Activated CD4-positive, alpha-beta T cell treated with anti-CD3 and anti-CD28 coated beads, Interleukin-2, amount 50 U/mL, for 48 hours (primary cell): ENCODE data around the gene UGT1A8.

ENCODE experiments used
- DNase-seq, 2 experiments: peaks; one replicate each; pipeline ENCODE4 v3.0.0-alpha.2; 2020

Gene UGT1A8

GRCh38 chr2:233803292-233803911 lies 186.0 kb downstream of the UGT1A8 start:
- DNase-seq, result no peak

DNA sequence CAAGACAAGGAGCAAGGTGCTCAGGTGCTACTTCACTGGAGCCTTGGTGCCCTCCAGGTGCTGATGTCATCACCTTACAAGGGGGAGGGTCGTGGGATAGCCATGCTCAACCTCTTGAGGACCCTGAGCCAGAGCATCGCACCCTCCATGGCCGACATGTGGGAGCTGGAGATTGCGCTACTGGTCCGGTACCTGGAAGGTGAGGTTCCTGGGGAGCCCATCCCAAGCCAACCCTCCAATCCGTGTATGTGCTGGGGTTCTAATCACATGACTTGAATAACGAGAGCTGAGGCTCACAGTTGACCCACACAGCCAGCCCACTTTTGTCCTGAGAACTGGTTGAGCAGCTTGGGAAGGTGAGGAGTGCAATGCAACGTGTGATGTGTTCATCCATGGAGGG lies 186.6 kb downstream of the UGT1A8 start:
- no peak for DNase-seq

GRCh38 chr2:233807215-233807865 lies 189.9 kb downstream of the UGT1A8 start:
- DNase-seq, result no peak

DNA sequence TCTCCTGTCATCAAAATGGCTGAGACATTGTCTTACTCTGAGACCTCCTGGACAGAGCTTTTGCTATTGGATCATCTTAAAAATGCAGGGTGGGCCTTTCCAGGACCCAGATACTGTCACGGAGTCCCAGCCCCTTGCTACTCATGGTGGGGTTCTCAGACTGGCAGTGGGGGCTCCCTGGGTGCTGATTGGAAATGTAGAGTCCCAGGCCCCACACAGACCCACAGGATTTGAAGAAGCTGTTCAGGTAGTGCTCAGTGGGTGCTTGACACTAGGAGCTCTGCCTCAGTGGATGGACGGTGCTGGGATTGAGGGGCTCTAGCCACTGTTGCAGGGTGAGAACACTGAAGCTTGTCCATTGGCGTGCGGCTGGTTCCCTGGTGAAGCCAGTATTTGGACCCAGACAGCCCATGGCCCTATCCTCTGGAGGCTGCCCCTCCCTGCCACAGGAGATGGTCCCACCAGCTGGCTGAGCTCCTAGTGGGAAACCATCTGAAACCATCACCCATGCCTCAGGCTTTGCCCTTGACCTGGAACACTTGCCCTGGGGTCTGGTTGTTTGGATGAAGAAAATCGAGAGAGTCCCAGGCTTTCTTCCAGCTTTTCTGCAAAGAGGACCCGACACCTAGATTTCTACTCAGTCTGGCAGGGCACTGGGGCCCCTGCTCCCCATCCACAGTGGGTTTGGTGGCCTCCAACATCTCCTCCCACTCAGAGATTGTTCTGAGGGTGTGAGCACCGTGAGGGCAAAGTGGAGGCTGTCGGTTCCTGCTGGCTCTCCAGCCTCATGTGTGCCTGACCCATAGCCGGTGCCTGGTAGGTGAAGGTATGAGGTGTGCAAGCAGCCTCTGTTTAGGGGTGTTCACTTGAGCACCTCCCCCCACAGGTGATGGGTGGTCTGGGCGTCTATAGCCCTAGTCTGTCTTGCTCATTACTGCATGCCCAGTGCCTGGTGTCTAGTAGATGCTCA lies 190.8 kb downstream of the UGT1A8 start:
- no peak for DNase-seq

DNA sequence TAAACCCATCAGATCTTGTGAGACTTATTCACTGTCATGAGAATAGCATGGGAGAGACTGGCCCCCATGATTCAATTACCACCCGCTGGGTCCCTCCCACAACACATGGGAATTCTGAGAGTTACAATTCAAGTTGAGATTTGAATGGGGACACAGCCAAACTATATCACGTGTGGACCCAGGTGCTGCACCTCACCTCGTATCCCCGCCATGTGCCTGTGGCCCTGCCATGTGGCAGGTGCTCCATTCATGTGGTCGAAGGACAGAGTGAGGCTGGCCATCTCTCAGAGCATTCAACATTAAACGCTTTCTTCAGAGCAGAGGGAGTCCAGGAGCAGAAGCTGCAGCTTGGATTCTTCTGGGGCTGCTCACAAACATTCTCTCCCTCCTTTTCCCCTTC lies 193.0 kb downstream of the UGT1A8 start:
- DNase-seq, result no peak

GRCh38 chr2:233811087-233811486 lies 193.7 kb downstream of the UGT1A8 start:
- DNase-seq, result no peak

DNA sequence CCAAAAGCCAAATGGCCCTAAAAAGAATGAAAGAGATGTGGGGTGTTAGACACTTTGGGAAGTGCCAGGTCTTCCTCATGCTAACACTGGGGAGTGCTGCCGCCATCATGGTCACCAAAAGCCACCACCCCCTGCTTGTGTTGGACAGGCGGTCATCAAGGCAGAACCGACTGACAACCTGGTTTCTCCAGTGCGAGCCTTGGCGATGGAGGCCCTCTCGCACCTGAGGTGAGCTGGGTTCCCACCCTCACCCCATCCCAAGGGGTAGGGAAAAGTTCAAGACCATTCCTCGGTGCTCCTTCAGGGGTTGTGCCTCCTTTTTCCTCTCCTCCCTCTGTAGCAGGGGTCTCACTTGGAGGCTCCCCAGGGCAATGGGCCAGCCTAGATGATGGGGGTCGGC lies 194.3 kb downstream of the UGT1A8 start:
- DNase-seq, result no peak

DNA sequence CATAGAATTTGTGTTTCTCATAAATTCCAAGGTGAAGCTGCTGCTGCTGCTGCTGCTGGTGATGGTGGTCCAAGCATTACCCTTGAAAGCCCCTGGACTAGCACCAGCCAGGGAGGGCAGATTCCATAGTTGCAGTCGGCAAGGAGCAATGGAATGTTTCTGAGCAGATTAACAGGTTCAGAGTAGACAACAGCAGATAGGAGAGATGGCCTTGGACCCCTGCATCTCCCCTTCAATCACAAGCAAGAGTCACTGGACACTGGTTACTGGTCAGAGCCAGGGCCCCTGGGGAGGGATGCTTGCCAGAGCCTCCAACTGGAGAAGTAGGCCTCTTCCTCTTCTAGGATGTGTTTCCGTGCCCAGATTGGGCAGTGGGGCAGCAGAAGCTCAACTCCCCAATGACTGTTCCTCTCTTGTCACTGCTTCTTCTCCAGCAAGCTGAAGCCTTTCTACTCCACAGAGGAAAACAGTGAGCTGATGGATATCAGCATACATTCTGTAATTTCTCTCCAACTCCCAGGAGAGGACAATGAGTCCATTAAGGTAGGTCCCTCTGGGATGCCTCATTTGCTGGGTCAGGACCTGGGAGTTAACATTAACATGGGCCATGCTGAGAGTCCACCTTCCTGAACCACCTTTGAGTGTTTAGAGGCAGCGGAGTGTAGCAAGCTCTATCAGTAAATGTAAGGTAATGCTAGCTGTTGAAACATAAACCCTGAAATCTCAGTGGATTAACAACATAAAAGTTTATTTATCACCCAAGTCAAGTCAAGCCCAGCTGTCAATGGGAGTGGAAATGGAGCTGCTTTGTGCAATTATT lies 196.0 kb downstream of the UGT1A8 start:
- no peak for DNase-seq

DNA sequence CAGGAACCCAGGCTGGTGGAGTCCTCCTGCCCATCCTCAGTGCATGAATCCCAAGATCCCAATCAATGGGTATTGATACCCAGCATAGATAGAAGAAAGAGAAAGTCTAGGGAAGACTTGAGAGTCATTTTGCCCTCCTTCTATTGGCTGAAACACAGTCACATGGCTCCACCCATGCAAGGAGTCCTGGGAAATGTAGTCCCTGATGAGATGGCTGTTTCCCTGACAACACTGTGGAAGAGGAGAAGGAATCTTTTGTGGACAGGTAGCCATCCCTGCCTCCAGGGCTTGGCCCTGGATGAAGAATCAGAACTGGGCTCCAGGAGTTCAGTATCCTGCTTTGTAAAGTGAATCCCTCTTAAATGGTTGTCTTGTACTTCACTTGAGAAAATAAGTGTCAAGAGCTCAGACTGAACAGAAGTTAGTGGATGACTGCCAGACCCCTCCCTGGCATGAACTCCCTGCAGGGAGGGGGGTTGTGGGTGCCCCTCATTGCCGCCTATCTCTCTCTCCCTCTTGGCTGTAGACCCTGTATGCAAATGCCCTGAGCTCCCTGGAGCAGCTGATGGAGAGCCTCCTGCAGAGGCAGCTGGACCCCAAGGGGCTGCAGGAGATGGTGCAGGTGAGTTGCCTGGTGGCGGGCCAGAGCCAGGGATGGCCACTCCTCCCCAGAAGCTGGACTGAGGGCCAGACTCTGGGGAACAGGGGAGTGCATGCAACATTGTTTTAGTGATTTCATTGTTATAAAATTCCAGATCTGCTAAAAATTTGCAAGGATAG lies 196.8 kb downstream of the UGT1A8 start:
- DNase-seq, result no peak

- no peak for DNase-seq
Measured at GRCh38 chr2:233815861-233816260, 198.4 kb downstream of the UGT1A8 start.

DNA sequence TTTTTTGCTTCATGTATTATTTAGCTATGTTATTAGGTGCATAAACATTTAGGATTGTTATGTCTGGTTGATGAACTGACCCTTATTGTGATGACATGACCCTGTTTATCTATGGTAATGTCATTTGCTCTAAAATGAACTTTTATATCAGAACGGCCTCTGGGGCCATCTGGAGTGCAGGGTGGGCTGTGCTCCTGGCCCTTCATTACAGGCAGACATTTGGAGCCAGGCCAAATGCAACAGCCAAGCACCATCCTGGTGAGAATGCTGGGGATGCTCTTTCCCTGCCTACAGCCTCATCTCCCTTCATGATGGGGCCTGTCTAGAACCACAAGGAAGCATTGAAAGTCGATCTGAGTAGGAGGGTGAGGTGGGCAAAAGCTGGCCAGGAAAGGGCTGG lies 198.9 kb downstream of the UGT1A8 start:
- no peak for DNase-seq

DNA sequence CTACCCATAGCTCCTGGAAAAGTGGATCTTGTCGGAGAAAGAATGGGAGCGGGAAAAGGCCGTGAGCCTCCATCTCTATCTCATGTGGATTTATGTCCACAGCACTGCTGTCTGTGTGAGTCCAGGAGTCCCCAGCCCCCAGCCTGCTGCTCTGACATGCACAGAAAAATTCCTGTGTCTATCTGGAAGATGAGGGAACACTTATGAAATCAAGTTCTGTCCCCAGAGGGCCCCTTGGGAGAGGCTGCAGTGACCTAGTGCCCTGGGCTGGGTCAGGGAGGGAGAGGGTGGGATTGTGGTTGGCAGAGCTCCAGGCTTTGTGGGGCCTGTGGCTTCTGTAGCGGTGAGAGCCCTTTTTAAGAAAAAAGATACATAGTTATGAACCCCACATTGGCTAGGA lies 199.3 kb downstream of the UGT1A8 start:
- no peak for DNase-seq

DNA sequence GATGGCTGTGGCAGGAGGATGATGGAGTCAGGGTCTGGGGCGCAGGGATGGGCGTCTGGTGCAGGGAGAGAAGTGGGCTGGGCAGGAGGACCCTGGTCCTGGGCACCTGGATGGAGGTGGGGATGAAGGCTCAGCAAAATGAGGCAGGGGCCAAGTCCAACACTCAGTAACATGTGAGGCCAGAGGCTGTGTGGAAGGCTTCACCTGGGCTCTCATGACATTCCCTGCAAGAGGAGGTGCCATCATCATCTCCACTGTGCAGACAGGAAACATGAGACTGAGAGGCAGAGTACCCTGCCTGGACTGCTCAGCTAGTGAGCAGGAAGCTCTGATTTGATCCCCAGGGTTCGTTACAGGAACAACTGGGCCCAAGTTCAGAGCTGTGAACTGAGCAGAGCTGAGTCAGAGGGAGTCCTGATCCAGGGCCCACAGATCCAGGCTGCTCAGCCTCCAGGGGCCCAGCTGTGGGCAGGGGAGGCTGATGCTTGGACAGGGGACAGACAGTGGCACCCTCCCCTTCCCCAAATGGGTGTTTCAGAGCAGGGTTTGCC lies 200.0 kb downstream of the UGT1A8 start:
- DNase-seq, result no peak

GRCh38 chr2:233817995-233818638 lies 200.7 kb downstream of the UGT1A8 start:
- no peak for DNase-seq

- no peak for DNase-seq
Measured at GRCh38 chr2:233818639-233819621, 201.5 kb downstream of the UGT1A8 start.

DNA sequence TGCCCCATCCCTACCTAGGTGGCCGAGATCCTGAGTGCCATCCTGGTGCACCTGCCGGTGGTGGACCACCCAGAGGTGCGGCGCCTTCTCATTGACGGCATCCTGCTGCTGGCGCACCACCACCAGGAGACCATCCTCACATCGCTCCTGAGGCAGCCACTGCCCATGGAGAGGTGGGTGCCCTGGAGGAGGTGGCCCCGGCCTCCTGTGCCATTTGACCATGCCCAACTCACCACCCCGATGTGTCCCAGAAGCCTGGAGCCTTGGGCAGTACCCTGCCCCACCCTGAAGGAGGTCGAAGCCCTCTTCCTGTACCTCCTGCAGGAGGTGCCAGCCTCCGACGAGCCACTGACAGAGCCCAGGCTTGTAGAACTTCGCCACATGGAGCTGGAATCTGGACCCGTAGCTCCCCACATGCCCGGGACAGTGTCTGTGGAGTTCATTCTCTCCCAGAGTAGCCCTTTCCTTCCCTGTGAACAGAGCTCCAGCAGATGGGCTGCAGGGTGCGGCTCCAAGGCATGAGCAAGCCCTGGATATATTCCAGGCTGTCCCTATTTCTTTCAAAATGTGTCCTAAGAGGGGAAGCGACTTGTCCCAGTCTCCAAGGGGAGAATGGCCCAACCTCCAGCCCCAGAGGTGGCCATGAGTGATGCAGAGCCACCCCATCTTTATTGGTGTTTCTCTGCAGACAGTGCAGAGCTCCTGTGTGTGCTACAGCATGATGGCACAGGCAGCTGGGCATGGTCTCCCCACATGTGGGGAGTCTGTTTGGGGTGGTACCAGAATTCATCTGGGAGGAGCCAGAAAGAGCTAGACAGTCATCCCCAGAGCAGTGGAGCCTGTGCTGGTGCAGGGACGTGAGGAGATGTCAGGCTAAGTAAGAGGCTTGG lies 202.7 kb downstream of the UGT1A8 start:
- DNase-seq, result no peak

- no peak for DNase-seq
Measured at GRCh38 chr2:233820774-233821105, 203.3 kb downstream of the UGT1A8 start.

- no peak for DNase-seq
Measured at GRCh38 chr2:233821196-233821595, 203.8 kb downstream of the UGT1A8 start.

DNA sequence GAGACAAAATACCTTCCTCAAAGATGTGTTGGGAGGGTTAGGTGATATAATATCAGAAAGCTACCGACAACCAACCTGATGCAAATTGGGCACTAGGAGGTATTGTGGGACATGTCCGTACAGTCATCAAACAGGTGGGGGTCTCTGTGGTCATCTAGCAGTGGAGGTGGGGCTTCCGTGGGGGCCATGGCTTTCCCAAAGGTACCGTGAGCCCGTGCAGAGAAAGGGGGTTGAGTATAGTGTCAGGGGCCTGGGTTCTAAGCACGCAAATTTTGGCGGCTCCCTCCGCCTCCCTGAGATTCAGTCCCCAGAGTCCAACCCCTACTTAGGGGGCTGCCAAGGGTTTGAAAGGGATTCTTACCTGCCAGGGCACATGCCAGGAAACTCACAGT lies 204.3 kb downstream of the UGT1A8 start:
- DNase-seq, result no peak
